OCI-LY7 (cell line): ENCODE data around the gene ZNF146. TPM values are rescaled to one million over a fixed set of nuclear protein-coding genes. Genes with fewer than 3 reads are reported as not detected.
"Not testable (repeated sequence)": the region's sequence is repeated elsewhere in the genome, so short reads cannot be mapped to it uniquely, and the experiment has no call there.

Source experiments
- BruUV-seq: library from RNA; stranded (reverse); fragments of 400-500 nt; replicated peaks from 2 replicates; lab custom pipeline; 2021; lab: Mats Ljungman, UMichigan
- CTCF ChIA-PET: fragments of 300-600 bp; sonication (Branson Sonifier 250); formaldehyde crosslinking; loops from one replicate; lab custom pipeline; 2022; ENCODE audit warnings: antibody characterized with exemption; ENCODE audit not compliant: unreplicated experiment; lab: Charles Lee
- POLR2A ChIA-PET: fragments of 300-600 bp; sonication (Branson Sonifier 250); formaldehyde crosslinking; loops from one replicate; lab custom pipeline; 2022; ENCODE audit warnings: antibody characterized with exemption; lab: Charles Lee
- DNase-seq: peaks from one replicate; pipeline ENCODE4 v3.0.0-alpha.2; 2015; ENCODE audit warnings: low spot score
- H2AFZ ChIP-seq: fragments of 200-600 bp; sonication (generic), shearing (Covaris generic); 2 replicates; pipeline ENCODE4 v1.6.1; 2014; ENCODE audit warnings: mild to moderate bottlenecking, antibody characterized with exemption, low read length, moderate library complexity
- H3K27ac ChIP-seq: fragments of 200-600 bp; sonication (generic); 2 replicates; pipeline ENCODE4 v1.5.1; 2014; ENCODE audit warnings: mixed run types, low read depth, mild to moderate bottlenecking, moderate library complexity, low read length, inconsistent platforms; ENCODE audit not compliant: poor library complexity, severe bottlenecking
- H3K36me3 ChIP-seq: fragments of 200-600 bp; sonication (generic); 2 replicates; pipeline ENCODE4 v1.6.1; 2014; ENCODE audit warnings: mild to moderate bottlenecking, antibody characterized with exemption, low read length, moderate library complexity, mixed read lengths; ENCODE audit not compliant: insufficient read depth
- H3K4me1 ChIP-seq: fragments of 200-600 bp; sonication (generic); 2 replicates; pipeline ENCODE4 v1.5.1; 2014; ENCODE audit warnings: mild to moderate bottlenecking, low read length; ENCODE audit not compliant: insufficient read depth, poor library complexity, severe bottlenecking
- H3K4me2 ChIP-seq: fragments of 200-600 bp; sonication (generic); 2 replicates; pipeline ENCODE4 v1.6.1; 2014; ENCODE audit warnings: mild to moderate bottlenecking, low read length
- H3K4me3 ChIP-seq: fragments of 200-600 bp; sonication (generic); 2 replicates; pipeline ENCODE4 v1.5.1; 2014; ENCODE audit warnings: mild to moderate bottlenecking, low read depth, low read length; ENCODE audit not compliant: poor library complexity, severe bottlenecking
- H3K79me2 ChIP-seq: fragments of 200-600 bp; sonication (generic); 2 replicates; pipeline ENCODE4 v1.6.1; 2016; ENCODE audit warnings: low read depth, mild to moderate bottlenecking, low read length, moderate library complexity, mixed read lengths; ENCODE audit not compliant: insufficient read depth
- H3K9me2 ChIP-seq: fragments of 200-600 bp; sonication (generic); 2 replicates; pipeline ENCODE4 v1.6.1; 2016; ENCODE audit warnings: mild to moderate bottlenecking, low read length, mixed read lengths; ENCODE audit not compliant: insufficient read depth
- H3K9me3 ChIP-seq: fragments of 200-600 bp; sonication (generic); 2 replicates; pipeline ENCODE4 v1.6.1; 2014; ENCODE audit warnings: mild to moderate bottlenecking, mixed run types, low read length, mixed read lengths
- H4K20me1 ChIP-seq: fragments of 200-600 bp; sonication (generic); 2 replicates; pipeline ENCODE4 v1.6.1; 2014; ENCODE audit warnings: mild to moderate bottlenecking, antibody characterized with exemption, low read length, moderate library complexity, mixed read lengths; ENCODE audit not compliant: insufficient read depth
- EZH2phosphoT487 ChIP-seq: fragments of 200-600 bp; sonication (generic); IDR thresholded peaks from 2 replicates; pipeline ENCODE4 v1.6.1; 2018; ENCODE audit warnings: low read depth, borderline replicate concordance, mild to moderate bottlenecking, mixed run types, antibody characterized with exemption, low read length, moderate library complexity, mixed read lengths
- intact Hi-C: fragments of 100-400 bp; cut with micrococcal nuclease; formaldehyde crosslinking; loops from one replicate; pipeline ENCODE4 v1.10.0; 2022; ENCODE audit not compliant: unreplicated experiment
- total RNA-seq, 2 experiments: library from RNA; depleted of rRNA in 1 of 2; stranded (reverse); fragments of >200 nt in 1 of 2; shearing (Covaris generic) in 1 of 2; gene quantifications; 2 replicates each; pipeline ENCODE4 v1.2.3, GENCODE V29; 2014 to 2022
- TF ChIP-seq, protein P1 (sequence below): fragments of 200-600 bp; sonication (generic); conservative IDR thresholded peaks from 2 replicates; pipeline ENCODE4 v1.5.1; 2014; ENCODE audit warnings: mild to moderate bottlenecking, antibody characterized with exemption, low read length, moderate library complexity, mixed read lengths

The ZNF146 gene
- total RNA-seq, 2 experiments from 2014 or later = 67.4 to 86.3 TPM

DNA sequence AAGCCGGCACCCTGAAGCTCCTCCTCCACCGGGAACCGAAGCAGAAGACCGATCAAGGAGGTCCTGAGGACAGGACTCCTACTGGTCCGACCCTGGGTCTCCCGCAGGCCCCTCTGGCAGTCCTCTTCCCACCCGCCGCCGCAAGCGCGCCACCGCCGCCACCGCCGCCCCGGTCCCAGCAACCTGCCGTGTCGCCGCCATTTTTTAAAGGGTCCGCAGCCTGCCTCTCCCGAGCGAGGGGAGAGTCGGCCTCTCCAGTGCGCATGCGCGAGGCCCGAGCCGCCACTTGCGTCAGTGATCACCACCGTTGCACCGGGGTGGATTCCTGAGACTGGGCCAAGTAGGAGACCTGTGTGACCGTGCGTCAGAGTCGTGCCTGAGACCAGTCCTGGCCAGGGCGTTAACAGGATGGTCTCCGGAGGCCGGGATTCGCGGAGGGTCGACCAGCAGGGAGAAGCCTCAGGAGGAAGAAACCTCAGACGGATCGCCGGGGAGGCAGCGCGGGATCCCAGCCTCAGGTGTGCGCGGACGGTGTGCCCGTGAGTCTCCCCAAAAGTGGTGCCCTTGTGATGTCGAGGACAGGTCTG, 51.6 kb downstream of the ZNF146 start:
- no peaks in the 10 kb centered on the region for H3K36me3 ChIP-seq
- H2AFZ ChIP-seq = no peak overlapping the region
- no TSS peak for BruUV-seq
- ChIA-PET POLR2A (no interaction called here), CTCF (no interaction called here)
- no peaks in the 10 kb centered on the region for H4K20me1 ChIP-seq
- H3K9me3 ChIP-seq = no peaks in the 10 kb centered on the region
- no peaks in the 10 kb centered on the region for H3K9me2 ChIP-seq
- DNase-seq = no peak
- no peak overlapping the region for H3K27ac ChIP-seq
- H3K79me2 ChIP-seq = no peaks in the 10 kb centered on the region
- no peak overlapping the region for H3K4me3 ChIP-seq
- intact Hi-C loops = no loop called here
- TF ChIP-seq, protein P1, sequence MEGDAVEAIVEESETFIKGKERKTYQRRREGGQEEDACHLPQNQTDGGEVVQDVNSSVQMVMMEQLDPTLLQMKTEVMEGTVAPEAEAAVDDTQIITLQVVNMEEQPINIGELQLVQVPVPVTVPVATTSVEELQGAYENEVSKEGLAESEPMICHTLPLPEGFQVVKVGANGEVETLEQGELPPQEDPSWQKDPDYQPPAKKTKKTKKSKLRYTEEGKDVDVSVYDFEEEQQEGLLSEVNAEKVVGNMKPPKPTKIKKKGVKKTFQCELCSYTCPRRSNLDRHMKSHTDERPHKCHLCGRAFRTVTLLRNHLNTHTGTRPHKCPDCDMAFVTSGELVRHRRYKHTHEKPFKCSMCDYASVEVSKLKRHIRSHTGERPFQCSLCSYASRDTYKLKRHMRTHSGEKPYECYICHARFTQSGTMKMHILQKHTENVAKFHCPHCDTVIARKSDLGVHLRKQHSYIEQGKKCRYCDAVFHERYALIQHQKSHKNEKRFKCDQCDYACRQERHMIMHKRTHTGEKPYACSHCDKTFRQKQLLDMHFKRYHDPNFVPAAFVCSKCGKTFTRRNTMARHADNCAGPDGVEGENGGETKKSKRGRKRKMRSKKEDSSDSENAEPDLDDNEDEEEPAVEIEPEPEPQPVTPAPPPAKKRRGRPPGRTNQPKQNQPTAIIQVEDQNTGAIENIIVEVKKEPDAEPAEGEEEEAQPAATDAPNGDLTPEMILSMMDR = no peak
- no peak for TF ChIP-seq EZH2phosphoT487
- no peaks in the 10 kb centered on the region for H3K4me1 ChIP-seq
- no peak overlapping the region for H3K4me2 ChIP-seq

DNA sequence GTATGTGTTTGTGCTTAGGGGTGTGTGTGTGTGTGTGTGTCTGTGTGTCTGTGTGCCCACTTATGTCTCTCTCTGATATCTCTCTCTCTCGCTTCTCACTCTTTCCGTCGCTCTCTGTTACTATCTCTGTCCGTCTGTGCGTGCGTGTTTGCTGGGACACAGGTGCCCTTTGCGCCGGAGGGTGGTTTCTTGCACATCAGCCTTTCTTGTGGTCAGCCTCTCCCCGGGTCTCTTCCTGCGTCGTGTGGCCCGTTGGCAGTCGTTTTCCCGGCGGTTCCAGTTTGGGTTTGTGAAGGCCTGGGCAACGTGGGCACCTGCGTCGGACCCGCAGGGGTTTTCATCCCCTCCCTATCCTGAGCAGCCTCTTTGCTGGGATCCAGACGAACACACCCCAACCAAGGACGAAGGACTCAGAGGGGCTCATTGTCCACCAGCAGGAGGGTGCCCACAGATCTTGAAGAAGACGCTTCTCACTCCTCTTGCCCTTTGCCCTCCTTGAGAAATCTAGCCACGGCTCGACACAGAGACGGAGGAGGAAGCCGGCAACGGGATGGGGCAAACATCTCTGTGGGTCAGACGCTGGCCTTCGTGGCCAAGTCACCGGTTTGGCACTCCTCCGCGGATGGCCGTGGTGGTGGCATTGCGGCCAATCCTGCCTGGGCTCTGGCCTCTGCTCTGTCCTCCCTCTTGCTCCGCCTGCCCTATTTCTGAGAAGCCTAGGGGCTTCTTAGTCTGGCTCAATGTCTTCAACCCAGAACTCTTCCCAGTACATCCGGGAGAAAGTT, 52.3 kb downstream of the ZNF146 start:
- H3K36me3 ChIP-seq = no peaks in the 10 kb centered on the region
- no peak overlapping the region for H3K27ac ChIP-seq
- no peaks in the 10 kb centered on the region for H3K9me3 ChIP-seq
- POLR2A ChIA-PET = no interaction called here
- H3K79me2 ChIP-seq = no peaks in the 10 kb centered on the region
- intact Hi-C loops = no loop called here
- no peak overlapping the region for H2AFZ ChIP-seq
- no peaks in the 10 kb centered on the region for H3K4me1 ChIP-seq
- no peak overlapping the region for H3K4me2 ChIP-seq
- H3K4me3 ChIP-seq = no peak overlapping the region
- no peak for DNase-seq
- no peak for TF ChIP-seq EZH2phosphoT487
- TF ChIP-seq, protein P1 = no peak
- H3K9me2 ChIP-seq = no peaks in the 10 kb centered on the region
- CTCF ChIA-PET = no interaction called here
- no TSS peak for BruUV-seq
- no peaks in the 10 kb centered on the region for H4K20me1 ChIP-seq

DNA sequence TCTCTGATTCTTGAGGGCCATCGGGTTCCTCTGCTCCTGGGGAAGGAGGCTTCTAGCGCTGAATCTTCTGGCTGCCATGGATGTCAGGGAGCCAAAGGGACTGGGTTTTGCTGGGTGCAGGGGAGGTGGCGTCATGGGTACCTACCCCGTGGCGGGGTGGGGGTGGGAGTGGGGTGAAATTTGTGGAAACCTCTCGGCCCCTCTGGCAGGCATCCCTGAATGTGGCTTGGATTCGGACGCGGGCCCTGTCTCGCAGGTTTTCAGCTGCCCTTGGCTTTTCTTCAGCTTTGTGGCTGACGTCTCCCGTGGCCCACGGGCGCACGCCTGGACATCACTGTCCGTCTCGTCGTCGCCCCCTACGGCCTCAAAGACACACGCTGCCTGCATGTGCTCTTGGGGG, 53.2 kb downstream of the ZNF146 start:
- DNase-seq, H3K79me2 ChIP-seq, CTCF ChIA-PET, H3K4me2 ChIP-seq, H4K20me1 ChIP-seq, intact Hi-C loops, H2AFZ ChIP-seq, POLR2A ChIA-PET, H3K9me2 ChIP-seq, H3K27ac ChIP-seq, H3K4me3 ChIP-seq, H3K4me1 ChIP-seq, H3K36me3 ChIP-seq, H3K9me3 ChIP-seq, BruUV-seq: not testable (repeated sequence)

DNA sequence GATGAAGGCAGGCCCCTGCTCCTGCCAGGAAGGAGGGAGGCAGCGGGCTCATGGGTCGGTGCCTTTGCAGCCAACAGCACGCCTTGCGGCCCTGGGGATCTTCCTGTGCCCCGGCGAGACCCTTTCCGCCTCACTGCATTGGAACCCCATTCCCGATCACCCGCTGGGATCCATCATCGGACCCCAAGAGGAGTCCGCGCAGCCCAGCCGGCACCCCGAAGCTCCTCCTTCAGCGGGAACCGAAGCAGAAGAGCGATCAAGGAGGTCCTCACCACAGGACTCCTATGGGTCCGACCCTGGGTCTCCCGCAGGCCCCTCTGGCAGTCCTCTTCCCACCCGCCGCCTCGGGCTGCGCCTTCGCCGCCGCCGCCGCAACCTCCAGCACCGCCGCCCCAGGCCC, 53.7 kb downstream of the ZNF146 start:
- H3K4me1 ChIP-seq, H3K4me2 ChIP-seq, BruUV-seq, H2AFZ ChIP-seq, CTCF ChIA-PET, H3K4me3 ChIP-seq, H3K9me2 ChIP-seq, H3K27ac ChIP-seq, DNase-seq, H3K9me3 ChIP-seq, H3K79me2 ChIP-seq, H4K20me1 ChIP-seq, intact Hi-C loops, H3K36me3 ChIP-seq, POLR2A ChIA-PET: not testable (repeated sequence)

DNA sequence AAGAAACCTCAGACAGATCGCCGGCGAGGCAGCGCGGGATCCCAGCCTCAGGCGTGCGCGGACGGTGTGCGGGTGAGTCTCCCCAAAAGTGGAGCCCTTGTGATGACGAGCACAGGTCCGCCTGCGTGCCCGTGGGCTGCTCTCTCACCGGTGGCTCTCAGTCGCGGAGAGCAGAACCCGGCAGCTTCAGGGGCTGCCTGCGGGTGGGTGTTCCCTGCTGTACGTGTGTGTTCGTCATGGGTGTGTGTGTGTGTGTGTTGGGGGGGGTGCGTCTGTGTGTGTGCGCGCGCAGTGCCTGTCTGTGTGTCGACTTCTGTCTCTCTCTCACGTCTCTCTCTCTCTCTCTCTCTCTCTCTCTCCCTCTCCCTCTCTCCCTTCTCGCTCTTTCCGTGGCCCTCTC, 54.4 kb downstream of the ZNF146 start:
- BruUV-seq, H2AFZ ChIP-seq, intact Hi-C loops, H3K79me2 ChIP-seq, H3K4me1 ChIP-seq, POLR2A ChIA-PET, H3K36me3 ChIP-seq, H3K4me3 ChIP-seq, H3K9me2 ChIP-seq, CTCF ChIA-PET, DNase-seq, H3K27ac ChIP-seq, H4K20me1 ChIP-seq, H3K9me3 ChIP-seq, H3K4me2 ChIP-seq: not testable (repeated sequence)
